GM23338 (cell line): ENCODE measurements around the gene FGGY. TPM values are rescaled to one million over a fixed set of nuclear protein-coding genes. Genes with fewer than 3 reads are reported as not detected.

Experiments used
- ATAC-seq: fragments of 200-7000 bp; cut with Tn5 transposase; 3 replicates; pipeline ENCODE4 v1.9.1; 2020
- DNase-seq: peaks from one replicate; pipeline ENCODE4 v3.0.0-alpha.2; 2015; ENCODE audit warnings: low spot score
- H2AFZ ChIP-seq: fragments of 200-600 bp; sonication (generic); 2 replicates; pipeline ENCODE4 v1.8.0; 2016; ENCODE audit warnings: antibody characterized with exemption, mild to moderate bottlenecking, moderate library complexity
- H3F3A ChIP-seq: fragments of 200-600 bp; sonication (generic); replicated peaks from 2 replicates; pipeline ENCODE4 v1.8.0; 2017; ENCODE audit warnings: antibody characterized with exemption, mixed run types, low read depth
- H3K27ac ChIP-seq: fragments of 200-600 bp; sonication (generic); 2 replicates; pipeline ENCODE4 v1.6.1; 2016; ENCODE audit warnings: low read depth
- H3K27me3 ChIP-seq: fragments of 200-600 bp; sonication (generic); 2 replicates; pipeline ENCODE4 v1.8.0; 2016; ENCODE audit warnings: mild to moderate bottlenecking, mixed run types, moderate library complexity; ENCODE audit not compliant: insufficient read depth
- H3K36me3 ChIP-seq: fragments of 200-600 bp; sonication (generic); 2 replicates; pipeline ENCODE4 v1.8.0; 2016; ENCODE audit warnings: mild to moderate bottlenecking; ENCODE audit not compliant: insufficient read depth
- H3K4me1 ChIP-seq: fragments of 200-600 bp; sonication (generic); 2 replicates; pipeline ENCODE4 v1.8.0; 2016; ENCODE audit warnings: mild to moderate bottlenecking, moderate library complexity; ENCODE audit not compliant: insufficient read depth
- H3K4me2 ChIP-seq: fragments of 200-600 bp; sonication (generic); 2 replicates; pipeline ENCODE4 v1.7.1; 2017; ENCODE audit warnings: mixed run types
- H3K4me3 ChIP-seq: fragments of 200-600 bp; sonication (generic); 2 replicates; pipeline ENCODE4 v1.6.1; 2016; ENCODE audit warnings: mixed run types
- H3K79me2 ChIP-seq: fragments of 200-600 bp; sonication (generic); replicated peaks from 2 replicates; pipeline ENCODE4 v1.8.0; 2017; ENCODE audit warnings: mild to moderate bottlenecking; ENCODE audit not compliant: insufficient read depth
- H3K9me2 ChIP-seq: fragments of 200-600 bp; sonication (generic); 2 replicates; pipeline ENCODE4 v1.8.0; 2017; ENCODE audit not compliant: insufficient read depth
- H4K20me1 ChIP-seq: fragments of 200-600 bp; sonication (generic); replicated peaks from 2 replicates; pipeline ENCODE4 v1.8.0; 2017; ENCODE audit warnings: mild to moderate bottlenecking; ENCODE audit not compliant: insufficient read depth
- H3K27ac Mint-ChIP-seq: 2 replicates; pipeline ENCODE4 v1.8.0; 2020; ENCODE audit warnings: inconsistent platforms, mild to moderate bottlenecking, moderate library complexity, mixed read lengths
- H3K27me3 Mint-ChIP-seq: 3 replicates; pipeline ENCODE4 v1.8.0; 2022; ENCODE audit warnings: low read depth, mild to moderate bottlenecking, moderate library complexity, mixed read lengths, inconsistent platforms; ENCODE audit not compliant: insufficient read depth, poor library complexity
- H3K36me3 Mint-ChIP-seq: 3 replicates; pipeline ENCODE4 v1.8.0; 2021; ENCODE audit warnings: low read depth, mild to moderate bottlenecking, inconsistent platforms, moderate library complexity, mixed read lengths
- H3K4me1 Mint-ChIP-seq: 3 replicates; pipeline ENCODE4 v1.8.0; 2020; ENCODE audit warnings: mild to moderate bottlenecking, inconsistent platforms, mixed read lengths
- H3K4me3 Mint-ChIP-seq: 3 replicates; pipeline ENCODE4 v1.8.0; 2021; ENCODE audit warnings: moderate library complexity, mild to moderate bottlenecking, inconsistent platforms, mixed read lengths
- H3K9me3 Mint-ChIP-seq: 3 replicates; pipeline ENCODE4 v1.8.0; 2020; ENCODE audit warnings: moderate library complexity, mild to moderate bottlenecking, inconsistent platforms, mixed read lengths
- CREB1 ChIP-seq: fragments of 250-450 bp; sonication (Bioruptor Pico); IDR thresholded peaks from 2 replicates; pipeline ENCODE4 v1.5.0; 2020; ENCODE audit warnings: low read depth, mild to moderate bottlenecking, moderate library complexity
- EZH2 ChIP-seq: fragments of 200-600 bp; sonication (generic); IDR thresholded peaks from one replicate; pipeline ENCODE4 v1.8.0; 2017; ENCODE audit warnings: antibody characterized with exemption, mild to moderate bottlenecking, low read depth; ENCODE audit not compliant: unreplicated experiment
- EZH2phosphoT487 ChIP-seq: fragments of 200-600 bp; sonication (generic); IDR thresholded peaks from one replicate; pipeline ENCODE4 v1.8.1; 2018; ENCODE audit warnings: antibody characterized with exemption; ENCODE audit not compliant: unreplicated experiment
- JUNB ChIP-seq: IDR thresholded peaks from one replicate; pipeline ENCODE4 v1.6.1; 2016; ENCODE audit warnings: antibody characterized with exemption; ENCODE audit not compliant: unreplicated experiment
- STAT1 ChIP-seq: IDR thresholded peaks from one replicate; pipeline ENCODE4 v1.6.1; 2016; ENCODE audit warnings: antibody characterized with exemption; ENCODE audit not compliant: unreplicated experiment
- ZNF114 ChIP-seq: fragments of 250-450 bp; sonication (Bioruptor Pico); IDR thresholded peaks from 2 replicates; pipeline ENCODE4 v1.5.0; 2020; ENCODE audit warnings: mild to moderate bottlenecking, moderate library complexity
- ZNF462 ChIP-seq: fragments of 250-450 bp; sonication (Bioruptor Pico); IDR thresholded peaks from 2 replicates; pipeline ENCODE4 v1.5.0; 2020; ENCODE audit warnings: mild to moderate bottlenecking, moderate library complexity
- polyA plus RNA-seq: library from polyadenylated mRNA; unstranded; fragments of >200 nt; fragmentation: Nextera tagmentation; extraction: Ambion mirVana; gene quantifications from 2 replicates; pipeline ENCODE4 v1.2.1, GENCODE V29; 2016
- total RNA-seq: library from RNA; depleted of rRNA; stranded (reverse); fragments of >200 nt; shearing (Covaris generic); gene quantifications from 2 replicates; pipeline ENCODE4 v1.2.3, GENCODE V29; 2014
- TF ChIP-seq, protein P1 (sequence below): IDR thresholded peaks from one replicate; pipeline ENCODE4 v1.6.1; 2018; ENCODE audit warnings: antibody characterized with exemption; ENCODE audit not compliant: unreplicated experiment

Gene FGGY
- total and polyA plus RNA-seq, 2 experiments from 2014 or later, result 10.9 to 21.4 TPM

DNA sequence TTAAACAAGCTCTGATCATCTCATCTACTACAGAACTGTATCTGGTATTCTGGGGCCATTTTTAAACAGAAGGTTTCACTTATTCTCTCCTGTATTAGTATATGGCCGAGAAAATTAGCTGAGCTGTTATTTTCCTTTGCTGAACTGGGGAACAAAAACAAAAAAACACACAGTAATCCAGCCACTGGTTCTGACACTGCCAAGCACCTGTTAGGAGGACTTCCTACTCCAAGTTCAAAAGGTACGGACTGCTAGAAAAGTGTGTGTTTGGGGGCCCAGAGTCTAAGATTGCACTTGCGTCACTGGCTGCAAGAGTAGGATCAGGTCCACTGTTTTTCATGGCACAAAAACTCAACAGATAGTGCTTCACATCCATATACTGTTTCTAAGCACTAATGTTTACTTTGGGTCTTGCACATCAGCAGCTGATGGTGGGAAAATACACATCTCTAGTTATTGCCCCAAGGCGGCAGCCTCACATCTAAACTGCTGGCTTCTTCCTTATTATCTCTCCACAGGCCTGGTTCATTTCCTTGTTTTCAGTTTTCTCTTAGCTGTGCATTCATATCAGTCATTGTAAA, 226.1 kb downstream of the FGGY start:
- H3K36me3 Mint-ChIP-seq, result no peaks in the 10 kb centered on the region

More for the DNA sequence above, 226.1 kb downstream of the FGGY start:
- no peak overlapping the region for H3K27ac ChIP-seq
- H3K27ac Mint-ChIP-seq, result no peak overlapping the region
- H3K36me3 ChIP-seq, result no peaks in the 10 kb centered on the region
- no peaks in the 10 kb centered on the region for H3K27me3 Mint-ChIP-seq
- no peaks in the 10 kb centered on the region for H3K27me3 ChIP-seq
- H3K4me1 Mint-ChIP-seq, result no peaks in the 10 kb centered on the region
- no peak for TF ChIP-seq ZNF114 (CRISPR knock-in tag)
- no peak for TF ChIP-seq EZH2phosphoT487
- TF ChIP-seq STAT1, result no peak
- no peak for TF ChIP-seq ZNF462 (CRISPR knock-in tag)
- TF ChIP-seq, protein P1, sequence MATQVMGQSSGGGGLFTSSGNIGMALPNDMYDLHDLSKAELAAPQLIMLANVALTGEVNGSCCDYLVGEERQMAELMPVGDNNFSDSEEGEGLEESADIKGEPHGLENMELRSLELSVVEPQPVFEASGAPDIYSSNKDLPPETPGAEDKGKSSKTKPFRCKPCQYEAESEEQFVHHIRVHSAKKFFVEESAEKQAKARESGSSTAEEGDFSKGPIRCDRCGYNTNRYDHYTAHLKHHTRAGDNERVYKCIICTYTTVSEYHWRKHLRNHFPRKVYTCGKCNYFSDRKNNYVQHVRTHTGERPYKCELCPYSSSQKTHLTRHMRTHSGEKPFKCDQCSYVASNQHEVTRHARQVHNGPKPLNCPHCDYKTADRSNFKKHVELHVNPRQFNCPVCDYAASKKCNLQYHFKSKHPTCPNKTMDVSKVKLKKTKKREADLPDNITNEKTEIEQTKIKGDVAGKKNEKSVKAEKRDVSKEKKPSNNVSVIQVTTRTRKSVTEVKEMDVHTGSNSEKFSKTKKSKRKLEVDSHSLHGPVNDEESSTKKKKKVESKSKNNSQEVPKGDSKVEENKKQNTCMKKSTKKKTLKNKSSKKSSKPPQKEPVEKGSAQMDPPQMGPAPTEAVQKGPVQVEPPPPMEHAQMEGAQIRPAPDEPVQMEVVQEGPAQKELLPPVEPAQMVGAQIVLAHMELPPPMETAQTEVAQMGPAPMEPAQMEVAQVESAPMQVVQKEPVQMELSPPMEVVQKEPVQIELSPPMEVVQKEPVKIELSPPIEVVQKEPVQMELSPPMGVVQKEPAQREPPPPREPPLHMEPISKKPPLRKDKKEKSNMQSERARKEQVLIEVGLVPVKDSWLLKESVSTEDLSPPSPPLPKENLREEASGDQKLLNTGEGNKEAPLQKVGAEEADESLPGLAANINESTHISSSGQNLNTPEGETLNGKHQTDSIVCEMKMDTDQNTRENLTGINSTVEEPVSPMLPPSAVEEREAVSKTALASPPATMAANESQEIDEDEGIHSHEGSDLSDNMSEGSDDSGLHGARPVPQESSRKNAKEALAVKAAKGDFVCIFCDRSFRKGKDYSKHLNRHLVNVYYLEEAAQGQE, result no peak
- TF ChIP-seq CREB1 (CRISPR knock-in tag), result no peak
- no peak for TF ChIP-seq EZH2
- no peak for TF ChIP-seq JUNB
- no peaks in the 10 kb centered on the region for H3K4me1 ChIP-seq
- H3F3A ChIP-seq, result no peaks in the 10 kb centered on the region
- H3K9me2 ChIP-seq, result no peaks in the 10 kb centered on the region
- H4K20me1 ChIP-seq, result no peaks in the 10 kb centered on the region
- H3K79me2 ChIP-seq, result no peaks in the 10 kb centered on the region
- no peak for DNase-seq
- no peak overlapping the region for H3K4me3 Mint-ChIP-seq
- no peak overlapping the region for H2AFZ ChIP-seq
- ATAC-seq, result no peak
- no peak overlapping the region for H3K4me3 ChIP-seq
- no peaks in the 10 kb centered on the region; the same call in 2 of the 3 replicates for H3K9me3 Mint-ChIP-seq
- H3K4me2 ChIP-seq, result no peak overlapping the region
